Measurements from ENCODE around the gene PIP4K2B. TPM values are rescaled to one million over a fixed set of nuclear protein-coding genes. Genes with fewer than 3 reads are reported as not detected.

Gene PIP4K2B
- total RNA-seq, 1 experiment from 2014 or later = 48.5 TPM

DNA sequence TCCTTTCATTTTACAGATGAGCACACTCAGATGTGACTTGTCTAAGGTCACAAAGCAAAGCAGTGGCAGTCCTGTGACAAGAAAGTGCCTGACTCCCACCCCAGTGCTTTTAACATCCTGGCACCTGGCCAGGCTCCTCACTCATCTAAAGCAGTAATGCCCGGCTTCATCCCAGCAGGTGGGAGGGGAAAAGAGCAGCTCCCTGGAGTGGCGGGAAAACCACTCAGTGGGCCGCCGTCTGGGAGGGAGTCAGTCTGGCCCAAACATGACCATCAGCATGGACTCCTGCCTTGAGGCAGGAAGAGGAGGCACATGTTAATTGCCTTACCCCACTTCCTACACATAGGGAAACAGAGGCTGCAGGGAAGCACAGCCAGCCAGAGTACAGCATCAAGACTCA lies 53.8 kb downstream of the PIP4K2B start:
- Histone ChIP-seq H3K36me3 (replicated peaks; ENCODE audit: control insufficient read depth, insufficient read depth, low read length) (no peaks in the 10 kb centered on the region; the same call in 1 of the 2 replicates), H3K27me3 (ENCODE audit: control insufficient read depth, insufficient read depth, low read length) (no peaks in the 10 kb centered on the region), H3K4me3 (ENCODE audit: insufficient read depth, low read depth, low read length) (no peak overlapping the region; the same call in 1 of the 2 replicates)
- DNase-seq = no peak

DNA sequence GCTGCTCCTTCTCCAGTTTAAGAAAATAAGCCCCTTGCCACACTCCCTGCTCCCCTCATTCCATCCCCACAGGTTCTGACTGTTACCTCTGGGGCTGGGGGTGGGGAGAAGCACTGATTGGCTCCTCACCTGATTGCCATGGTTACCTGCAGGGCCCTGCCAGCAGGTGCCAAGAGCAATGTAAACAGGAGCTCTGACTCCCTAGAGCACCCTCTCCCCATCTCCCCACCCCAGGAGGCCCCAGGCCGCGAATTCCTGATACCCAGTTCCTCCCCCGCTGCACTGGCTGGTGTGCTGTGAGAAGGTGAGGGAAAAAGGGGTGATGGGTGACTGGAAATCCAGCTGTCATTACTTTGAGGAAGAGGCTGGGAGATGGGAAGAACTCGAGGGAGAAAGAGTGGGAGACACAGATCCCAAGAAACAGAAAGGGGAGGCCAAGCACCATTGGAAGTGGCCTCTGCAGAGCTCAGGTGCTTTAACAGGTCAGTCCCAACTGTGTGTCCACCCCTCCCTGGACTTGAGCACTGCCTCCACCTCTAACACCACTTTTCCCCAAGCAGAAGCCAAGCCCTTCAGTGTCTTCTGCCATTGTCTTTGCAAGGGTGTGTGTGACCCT lies 55.7 kb downstream of the PIP4K2B start:
- H3K4me3 ChIP-seq (ENCODE audit: insufficient read depth, low read depth, low read length) = no peak overlapping the region
- peaks cover 11% of the 10 kb centered on the region for H3K36me3 ChIP-seq (replicated peaks; ENCODE audit: control insufficient read depth, insufficient read depth, low read length)
- no peaks in the 10 kb centered on the region for H3K27me3 ChIP-seq (ENCODE audit: control insufficient read depth, insufficient read depth, low read length)
- peak; percentile 86 for DNase-seq

DNA sequence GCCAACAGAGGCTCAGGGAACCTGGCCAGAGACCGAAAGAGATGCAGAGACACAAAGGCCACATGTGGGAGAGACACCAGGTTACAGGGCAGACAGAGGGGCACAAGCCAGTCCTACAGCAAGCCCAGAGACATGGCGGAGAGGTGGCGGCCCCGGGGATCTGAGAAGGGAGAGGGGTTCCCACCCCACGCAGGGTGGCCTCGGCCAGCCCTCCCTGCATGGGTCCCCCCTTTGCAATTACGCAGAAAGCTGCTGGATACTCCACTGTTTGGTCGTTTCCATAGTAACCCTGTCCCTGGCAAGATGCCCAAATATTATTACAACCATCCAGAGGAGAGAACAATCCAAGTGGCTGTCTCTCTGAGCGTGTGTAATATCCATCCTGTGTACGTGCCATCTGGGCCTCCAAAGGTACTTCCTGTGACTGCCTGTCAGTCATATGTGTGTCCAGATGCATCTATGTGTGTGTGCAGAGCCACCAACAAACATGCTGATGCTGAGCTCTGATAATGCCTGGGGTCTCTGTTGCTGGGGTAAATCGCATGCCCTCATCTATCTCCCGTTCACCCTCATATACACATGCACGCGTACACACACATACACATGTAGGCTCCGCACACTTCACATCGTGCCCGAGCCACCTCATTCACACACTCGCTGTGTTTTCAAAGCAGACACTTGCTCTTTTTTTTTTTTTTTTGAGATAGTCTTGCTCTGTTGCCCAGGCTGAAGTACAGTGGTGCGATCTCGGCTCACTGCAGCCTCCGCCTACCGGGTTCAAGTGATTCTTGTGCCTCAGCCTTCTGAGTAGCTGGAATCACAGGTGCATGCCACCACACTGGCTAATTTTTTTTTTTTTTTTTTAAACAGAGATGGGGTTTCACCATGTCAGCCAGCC lies 56.7 kb downstream of the PIP4K2B start:
- Histone ChIP-seq H3K27me3 (ENCODE audit: control insufficient read depth, insufficient read depth, low read length) (no peaks in the 10 kb centered on the region), H3K4me3 (ENCODE audit: insufficient read depth, low read depth, low read length) (no peak overlapping the region), H3K36me3 (replicated peaks; ENCODE audit: control insufficient read depth, insufficient read depth, low read length) (peaks cover 19% of the 10 kb centered on the region)
- peak; percentile 30 for DNase-seq

DNA sequence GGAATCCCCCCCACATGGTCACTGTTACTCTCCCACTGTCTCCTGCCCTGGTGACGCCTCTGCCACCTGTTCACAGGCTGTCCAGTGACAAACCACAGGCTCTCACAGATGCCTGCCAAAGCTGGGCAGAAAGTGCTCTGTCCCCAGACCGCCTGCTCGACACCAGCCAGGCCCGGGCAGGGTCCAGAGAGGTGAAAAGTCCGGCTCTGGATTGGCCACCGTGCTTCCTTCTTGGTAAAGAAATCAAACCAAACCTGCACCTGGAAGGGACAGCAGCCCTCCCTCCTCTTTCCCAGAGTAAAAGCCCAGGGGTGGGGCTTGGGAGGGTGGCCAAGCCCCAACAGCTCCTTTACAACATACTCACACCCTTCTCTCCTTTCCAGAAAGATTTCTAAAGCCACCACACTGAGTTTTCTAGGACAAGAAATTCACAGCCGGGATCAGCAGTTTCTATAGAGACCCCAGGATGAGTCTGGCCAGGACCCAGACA lies 57.4 kb downstream of the PIP4K2B start:
- Histone ChIP-seq H3K4me3 (ENCODE audit: insufficient read depth, low read depth, low read length) (no peak overlapping the region), H3K27me3 (ENCODE audit: control insufficient read depth, insufficient read depth, low read length) (no peaks in the 10 kb centered on the region), H3K36me3 (replicated peaks; ENCODE audit: control insufficient read depth, insufficient read depth, low read length) (peaks cover 19% of the 10 kb centered on the region)
- peak; percentile 30 for DNase-seq

DNA sequence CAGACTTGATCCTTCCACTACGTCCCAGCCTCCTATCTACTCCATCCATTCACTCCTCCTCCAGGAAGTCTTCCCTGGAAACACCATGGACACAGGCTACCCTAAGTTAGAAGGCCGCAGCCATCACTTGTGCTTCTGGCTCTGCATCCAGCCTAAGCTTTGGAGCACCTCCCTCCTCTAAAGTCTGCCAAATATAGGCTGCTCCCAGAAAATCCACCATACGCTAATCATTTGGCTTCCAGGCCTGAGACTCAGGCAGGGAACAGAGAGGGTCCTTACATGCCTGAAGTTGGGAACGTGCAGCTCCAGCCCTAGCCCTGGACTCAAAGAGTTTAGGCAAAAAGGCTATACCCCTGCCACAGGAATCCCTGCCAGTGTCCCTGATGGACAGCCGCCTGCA lies 57.9 kb downstream of the PIP4K2B start:
- H3K27me3 ChIP-seq (ENCODE audit: control insufficient read depth, insufficient read depth, low read length) = no peaks in the 10 kb centered on the region
- peaks cover 19% of the 10 kb centered on the region for H3K36me3 ChIP-seq (replicated peaks; ENCODE audit: control insufficient read depth, insufficient read depth, low read length)
- DNase-seq = no peak
- no peak overlapping the region for H3K4me3 ChIP-seq (ENCODE audit: insufficient read depth, low read depth, low read length)

DNA sequence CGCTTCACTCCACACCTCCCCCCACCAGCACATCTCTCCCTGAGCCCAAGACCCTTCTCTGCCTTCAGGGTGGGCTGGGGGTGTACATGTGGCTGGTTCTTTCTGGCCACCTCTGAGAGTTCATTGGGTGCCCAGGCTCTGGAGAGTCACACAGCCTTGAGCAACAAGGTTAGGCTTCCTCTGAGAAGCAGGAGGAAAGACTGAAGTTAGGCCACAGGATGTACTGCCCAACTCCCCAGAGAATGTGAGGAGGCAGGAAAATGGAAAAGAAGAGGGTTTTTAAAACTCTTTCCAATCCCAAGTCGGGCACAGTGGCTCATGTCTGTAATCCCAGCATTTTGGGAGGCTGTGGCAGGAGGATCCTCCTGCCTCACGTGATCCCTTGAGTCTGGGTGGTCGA lies 58.5 kb downstream of the PIP4K2B start:
- H3K27me3 ChIP-seq (ENCODE audit: control insufficient read depth, insufficient read depth, low read length) = no peaks in the 10 kb centered on the region
- H3K36me3 ChIP-seq (replicated peaks; ENCODE audit: control insufficient read depth, insufficient read depth, low read length) = peaks cover 22% of the 10 kb centered on the region
- no peak for DNase-seq
- no peak overlapping the region for H3K4me3 ChIP-seq (ENCODE audit: insufficient read depth, low read depth, low read length)

DNA sequence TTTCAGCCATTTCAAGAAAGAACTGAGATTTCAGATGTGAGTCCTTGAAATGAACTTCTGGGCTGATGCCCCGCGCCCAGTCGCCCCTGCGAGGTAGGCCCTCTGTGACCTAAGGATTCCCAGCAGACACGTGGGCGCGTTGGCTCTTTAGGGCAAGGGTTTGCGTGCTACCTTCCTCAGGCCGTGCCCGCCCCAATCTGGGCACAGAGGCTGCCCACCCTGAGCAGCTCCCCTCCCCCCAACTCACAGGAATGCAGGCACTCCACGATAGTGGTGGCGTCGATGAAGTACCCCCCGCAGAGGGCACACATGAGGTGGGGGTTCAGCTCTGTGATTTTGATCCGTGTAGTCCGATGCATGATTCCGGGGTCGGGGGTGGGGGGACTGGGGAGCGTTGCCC lies 59.3 kb downstream of the PIP4K2B start:
- H3K36me3 ChIP-seq (replicated peaks; ENCODE audit: control insufficient read depth, insufficient read depth, low read length) = peaks cover 22% of the 10 kb centered on the region
- H3K4me3 ChIP-seq (ENCODE audit: insufficient read depth, low read depth, low read length) = no peak overlapping the region
- DNase-seq = no peak
- H3K27me3 ChIP-seq (ENCODE audit: control insufficient read depth, insufficient read depth, low read length) = no peaks in the 10 kb centered on the region

DNA sequence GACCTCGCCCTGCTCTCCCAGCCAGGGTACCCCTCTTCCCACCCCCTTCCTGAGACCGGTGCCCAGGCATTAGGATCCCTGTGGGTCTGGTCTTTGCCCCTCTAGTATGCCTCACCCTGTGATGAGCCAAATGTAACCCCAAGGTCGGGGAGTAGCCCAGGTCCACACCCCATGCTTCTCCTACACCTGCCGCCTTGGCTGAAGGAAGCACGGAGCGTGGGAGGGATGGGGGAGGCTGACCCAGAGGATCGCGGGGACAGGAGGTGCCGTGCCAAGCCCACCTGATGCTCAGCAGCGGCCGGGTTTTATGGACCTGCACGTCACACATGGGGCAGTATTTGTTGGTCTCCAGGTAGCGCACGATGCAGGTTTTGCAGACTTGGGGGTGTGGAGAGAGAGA lies 60.1 kb downstream of the PIP4K2B start:
- Histone ChIP-seq H3K4me3 (ENCODE audit: insufficient read depth, low read depth, low read length) (no peak overlapping the region), H3K27me3 (ENCODE audit: control insufficient read depth, insufficient read depth, low read length) (no peaks in the 10 kb centered on the region), H3K36me3 (replicated peaks; ENCODE audit: control insufficient read depth, insufficient read depth, low read length) (peaks cover 24% of the 10 kb centered on the region)
- no peak for DNase-seq

DNA sequence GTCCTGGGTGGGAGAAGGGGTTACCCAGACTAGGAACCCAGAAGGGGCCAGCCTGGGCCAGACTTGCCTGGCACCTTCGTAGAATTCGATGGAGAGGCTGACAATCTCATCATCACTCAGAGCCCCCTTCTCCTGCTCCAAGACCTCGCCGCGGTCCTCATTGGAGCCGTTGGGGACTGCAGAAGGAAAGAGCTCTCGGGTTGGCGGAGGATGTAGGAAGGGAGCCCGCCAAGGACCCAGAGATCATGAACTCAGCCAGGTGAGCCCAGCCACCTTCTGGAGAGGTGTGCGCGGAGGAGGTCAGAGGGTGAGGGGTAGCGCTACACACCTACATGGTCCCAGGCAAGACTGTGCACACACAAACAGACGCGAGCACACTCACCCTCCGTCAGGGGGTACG lies 60.7 kb downstream of the PIP4K2B start:
- H3K4me3 ChIP-seq (ENCODE audit: insufficient read depth, low read depth, low read length) = no peak overlapping the region
- DNase-seq = peak; percentile 30
- H3K27me3 ChIP-seq (ENCODE audit: control insufficient read depth, insufficient read depth, low read length) = no peaks in the 10 kb centered on the region
- peaks cover 26% of the 10 kb centered on the region for H3K36me3 ChIP-seq (replicated peaks; ENCODE audit: control insufficient read depth, insufficient read depth, low read length)

DNA sequence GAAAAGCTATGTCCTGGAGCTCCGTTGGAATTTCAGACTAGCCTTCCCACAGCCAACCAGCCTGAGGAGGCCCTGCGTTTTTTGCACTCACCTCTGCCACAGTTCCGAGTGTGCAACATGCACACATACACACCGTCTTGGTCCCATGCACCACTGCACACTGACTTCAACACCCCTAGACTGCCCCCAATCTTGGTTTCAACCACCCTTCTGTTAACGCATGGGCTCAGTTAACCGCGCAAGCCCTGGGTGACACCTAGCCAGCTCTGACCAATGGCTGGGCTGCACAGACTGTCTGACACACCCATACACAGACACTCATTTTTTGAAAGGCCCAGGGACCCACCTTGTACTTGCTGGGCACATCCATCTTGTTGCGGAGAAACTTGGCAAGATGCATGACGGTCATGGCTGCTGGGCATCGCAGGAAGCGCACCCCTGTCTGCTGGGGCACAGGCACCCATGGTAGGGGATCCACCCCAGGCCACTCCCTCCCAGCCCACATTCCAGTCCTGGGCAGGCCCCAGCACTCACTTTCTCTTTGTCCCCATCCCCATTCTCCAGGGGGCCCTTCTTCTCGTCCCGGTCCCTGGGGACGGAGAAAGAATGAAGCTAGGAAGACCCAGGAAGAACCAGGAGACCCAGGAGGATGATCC lies 61.2 kb downstream of the PIP4K2B start:
- Histone ChIP-seq H3K27me3 (ENCODE audit: control insufficient read depth, insufficient read depth, low read length) (no peaks in the 10 kb centered on the region), H3K36me3 (replicated peaks; ENCODE audit: control insufficient read depth, insufficient read depth, low read length) (peaks cover 26% of the 10 kb centered on the region), H3K4me3 (ENCODE audit: insufficient read depth, low read depth, low read length) (no peak overlapping the region)
- DNase-seq = no peak

DNA sequence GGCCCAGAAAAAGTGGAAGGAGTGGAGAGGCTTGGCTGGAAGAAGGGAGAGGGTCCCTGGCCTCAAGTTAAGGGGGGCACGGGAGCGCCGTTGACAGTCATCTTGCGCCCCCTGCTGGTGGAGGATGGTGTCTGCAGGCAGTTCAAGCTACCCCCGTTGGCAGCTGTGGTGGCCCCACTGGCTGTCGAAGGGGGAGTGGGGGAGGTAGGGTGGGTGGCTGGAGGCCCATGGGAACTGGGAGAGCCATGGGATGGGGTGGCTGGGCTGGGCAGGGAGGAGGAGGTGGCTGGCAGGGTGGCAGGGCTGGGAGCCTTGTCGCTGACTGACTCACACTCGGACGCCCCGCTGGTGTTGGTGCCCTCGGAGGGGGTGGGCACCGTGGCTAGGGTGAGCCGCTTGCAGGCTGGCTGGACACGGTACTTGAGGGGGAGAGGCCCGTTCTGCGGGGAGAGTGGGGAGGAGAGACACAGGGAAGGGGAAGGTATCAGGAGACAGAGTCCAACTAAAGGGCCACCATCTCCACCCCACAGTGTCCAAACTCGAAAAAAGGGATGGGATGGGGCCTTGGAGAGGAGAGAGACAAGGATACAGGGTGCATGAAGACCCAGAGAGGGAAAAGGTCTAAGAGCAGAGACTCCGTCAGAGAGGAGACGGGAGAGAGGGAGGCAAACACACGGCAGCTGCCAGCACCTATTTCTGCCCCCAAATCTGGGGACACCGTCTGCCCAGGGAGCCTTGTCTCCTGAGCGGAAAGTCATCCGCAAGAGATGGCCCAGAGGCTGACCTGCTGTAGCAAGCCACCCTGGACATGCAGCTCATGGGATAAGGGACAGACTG lies 64.0 kb downstream of the PIP4K2B start:
- peaks cover 26% of the 10 kb centered on the region for H3K36me3 ChIP-seq (replicated peaks; ENCODE audit: control insufficient read depth, insufficient read depth, low read length)
- DNase-seq = peak; percentile 97
- H3K27me3 ChIP-seq (ENCODE audit: control insufficient read depth, insufficient read depth, low read length) = no peaks in the 10 kb centered on the region
- no peak overlapping the region for H3K4me3 ChIP-seq (ENCODE audit: insufficient read depth, low read depth, low read length)

DNA sequence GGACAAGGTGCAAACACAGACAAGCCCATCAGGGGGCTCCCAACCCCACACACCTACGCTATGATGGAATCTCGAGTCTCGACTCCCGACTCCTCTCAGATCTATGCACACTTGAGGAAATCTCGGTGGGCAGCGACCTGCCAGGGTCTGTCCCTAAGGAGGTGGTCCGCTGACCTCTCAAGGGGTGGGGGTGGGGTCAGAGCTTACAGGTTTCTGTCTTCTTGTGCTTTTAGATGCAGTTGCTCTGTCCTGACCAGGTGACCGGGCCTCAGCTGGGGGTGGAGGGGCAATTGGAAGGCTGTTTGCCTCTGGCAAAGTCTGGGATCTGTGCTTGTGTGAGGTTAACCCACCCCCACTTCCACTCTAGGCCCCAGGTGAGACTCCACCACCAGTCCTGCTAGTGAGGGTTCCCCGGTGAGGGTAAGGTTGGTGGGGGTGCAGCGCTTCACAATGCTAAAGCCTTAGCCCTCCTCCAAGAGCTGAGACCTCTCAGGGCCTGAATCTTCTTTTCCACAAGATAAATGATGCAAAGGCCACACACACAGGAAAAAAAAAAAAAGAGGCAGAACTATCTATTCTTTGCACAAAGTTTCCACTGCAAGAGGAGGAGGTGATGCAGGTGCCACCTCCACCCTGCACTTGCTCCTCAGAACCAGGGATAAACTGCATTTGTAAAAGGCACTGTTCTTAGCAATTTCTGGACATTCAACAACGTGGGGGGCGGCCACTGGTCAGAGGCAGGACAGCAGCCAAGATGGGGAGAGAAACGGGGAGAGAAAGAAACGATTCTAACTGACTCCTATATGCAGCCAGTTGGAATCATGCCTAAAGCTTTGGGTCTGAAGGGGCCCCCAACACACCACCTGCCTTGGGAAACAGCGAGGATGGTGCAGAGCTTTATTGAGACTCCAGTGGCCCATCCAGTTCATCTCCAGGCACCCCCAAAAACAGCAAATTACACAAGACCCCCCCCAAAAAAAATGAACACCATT lies 65.1 kb downstream of the PIP4K2B start:
- Histone ChIP-seq H3K4me3 (ENCODE audit: insufficient read depth, low read depth, low read length) (no peak overlapping the region), H3K36me3 (replicated peaks; ENCODE audit: control insufficient read depth, insufficient read depth, low read length) (peaks cover 21% of the 10 kb centered on the region), H3K27me3 (ENCODE audit: control insufficient read depth, insufficient read depth, low read length) (peaks cover 2% of the 10 kb centered on the region; the same call in 1 of the 2 replicates)
- DNase-seq = peak; percentile 71

DNA sequence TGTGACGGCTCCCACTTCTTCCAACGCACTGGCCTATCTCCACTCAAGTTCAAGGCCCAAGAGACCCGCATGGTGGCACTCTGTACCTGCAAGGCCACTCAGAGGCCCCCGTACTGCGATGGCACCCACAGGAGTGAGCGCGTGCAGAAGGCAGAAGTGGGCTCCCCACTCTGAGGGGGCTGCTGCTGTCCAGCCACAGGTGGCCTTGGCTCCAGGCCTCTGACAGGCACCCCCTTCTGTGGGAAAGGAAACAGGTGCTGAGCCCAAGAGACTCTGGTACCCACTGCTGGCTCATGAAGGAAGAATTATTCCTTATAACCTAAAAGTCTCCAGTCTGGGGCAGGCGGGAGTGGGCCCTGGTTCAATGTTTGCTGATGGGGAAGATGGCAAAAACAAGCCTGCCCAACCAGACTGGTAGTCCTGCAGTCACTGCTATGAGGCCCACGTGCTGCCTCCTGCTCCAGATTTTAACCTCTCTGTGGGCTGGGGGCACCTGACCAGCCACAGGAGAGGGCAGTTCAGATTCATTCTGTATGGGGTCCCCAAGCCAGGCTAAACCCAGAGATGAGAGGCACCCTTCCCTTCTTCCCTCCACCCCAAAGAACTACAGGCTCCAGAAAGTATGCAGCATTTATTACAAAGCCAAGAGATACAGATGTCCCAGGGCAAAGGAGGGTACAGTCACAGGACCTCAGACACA lies 65.9 kb downstream of the PIP4K2B start:
- Histone ChIP-seq H3K36me3 (replicated peaks; ENCODE audit: control insufficient read depth, insufficient read depth, low read length) (peaks cover 13% of the 10 kb centered on the region), H3K4me3 (ENCODE audit: insufficient read depth, low read depth, low read length) (no peak overlapping the region), H3K27me3 (ENCODE audit: control insufficient read depth, insufficient read depth, low read length) (peaks cover 8% of the 10 kb centered on the region)
- DNase-seq = no peak
